Breast epithelium (tissue), 3 donors: ENCODE results near the gene APBB3.

Experiments
- CTCF ChIP-seq, 3 donors: fragments of 450-650 bp; IDR thresholded peaks; one replicate each; pipeline ENCODE4 v1.5.1; 2016 to 2017; ENCODE audit warnings: antibody characterized with exemption in 3 of 3, mild to moderate bottlenecking in 3 of 3, moderate library complexity in 3 of 3
- POLR2AphosphoS5 ChIP-seq, 3 donors: sonication (generic); formaldehyde crosslinking; IDR thresholded peaks; one replicate each; pipeline ENCODE4 v1.6.1; 2017; ENCODE audit warnings: antibody characterized with exemption in 3 of 3

GRCh38 chr5:140549237-140550144, 14.9 kb downstream of the APBB3 start:
- TF ChIP-seq CTCF (IDR thresholded peaks at IDR 0.05) (no peak), POLR2AphosphoS5 (IDR thresholded peaks at IDR 0.05) (no peak)
